Large intestine (tissue), 3 donors: ENCODE data around the gene TSEN15. TPM values are rescaled to one million over a fixed set of nuclear protein-coding genes. Genes with fewer than 3 reads are reported as not detected.
A peak's percentile ranks its signal among the peaks of the same experiment; 100 is the strongest.

Experiments
- DNase-seq, 2 donors: peaks; one replicate each; pipeline versions ENCODE4 v3.0.0 to v3.0.0-alpha.2; 2013
- H3K27ac ChIP-seq: one replicate; pipeline ENCODE4 v1.5.1; 2013; ENCODE audit warnings: low read length
- H3K27me3 ChIP-seq: 2 replicates; pipeline ENCODE4 v1.6.1; 2013; ENCODE audit warnings: low read length; ENCODE audit not compliant: control insufficient read depth, insufficient read depth
- H3K36me3 ChIP-seq: 2 replicates; pipeline ENCODE4 v1.6.1; 2013; ENCODE audit warnings: low read length; ENCODE audit not compliant: control insufficient read depth, insufficient read depth
- H3K4me1 ChIP-seq: one replicate; pipeline ENCODE4 v1.6.1; 2013; ENCODE audit warnings: low read length; ENCODE audit not compliant: control insufficient read depth, insufficient read depth
- H3K4me3 ChIP-seq: one replicate; pipeline ENCODE4 v1.5.1; 2013; ENCODE audit warnings: low read length
- H3K9me3 ChIP-seq: one replicate; pipeline ENCODE4 v1.6.1; 2013; ENCODE audit warnings: mild to moderate bottlenecking, low read depth, low read length, moderate library complexity; ENCODE audit not compliant: control insufficient read depth
- WGBS: methylation state at CpG from one replicate; pipeline ENCODE4 v1.1.5; 2013; ENCODE audit warnings: low lambda C conversion rate; ENCODE audit not compliant: insufficient coverage; 5-methylcytosine and 5-hydroxymethylcytosine counted together
- polyA plus RNA-seq: library from polyadenylated mRNA; unstranded; fragments of 120-200 nt; gene quantifications from one replicate; pipeline ENCODE4 v1.2.1, GENCODE V29; 2013

TSEN15 gene
- polyA plus RNA-seq, 1 donor = 29.1 TPM

GRCh38 chr1:184018622-184019021 lies 32.9 kb upstream of the TSEN15 start:
- H3K27ac ChIP-seq = no peak overlapping the region
- no peaks in the 10 kb centered on the region for H3K9me3 ChIP-seq

GRCh38 chr1:184019069-184019468 lies 32.5 kb upstream of the TSEN15 start:
- Histone ChIP-seq H3K27me3 (peaks cover 4% of the 10 kb centered on the region), H3K4me1 (peaks cover 2% of the 10 kb centered on the region), H3K27ac (no peak overlapping the region), H3K9me3 (no peaks in the 10 kb centered on the region), H3K36me3 (no peaks in the 10 kb centered on the region), H3K4me3 (no peak overlapping the region)
- WGBS = 71% methylated on average over 1 of the region's 5 CpGs
- no peak for DNase-seq

More at GRCh38 chr1:184018622-184019021, 32.9 kb upstream of the TSEN15 start:
- Histone ChIP-seq H3K27me3 (peaks cover 4% of the 10 kb centered on the region), H3K4me1 (peaks cover 2% of the 10 kb centered on the region), H3K4me3 (no peak overlapping the region), H3K36me3 (no peaks in the 10 kb centered on the region)
- DNase-seq = no peak
- WGBS = 83% methylated on average over 1 of the region's 2 CpGs

GRCh38 chr1:184019506-184019905 lies 32.0 kb upstream of the TSEN15 start:
- no peak for DNase-seq
- H3K27ac ChIP-seq = no peak overlapping the region
- H3K36me3 ChIP-seq = no peaks in the 10 kb centered on the region
- no peaks in the 10 kb centered on the region for H3K9me3 ChIP-seq
- H3K4me1 ChIP-seq = peaks cover 2% of the 10 kb centered on the region
- no peak overlapping the region for H3K4me3 ChIP-seq
- H3K27me3 ChIP-seq = peaks cover 4% of the 10 kb centered on the region
- WGBS = no CpG with 5 or more reads among the region's 2 CpGs

- 100% methylated on average over 2 of the region's 2 CpGs for WGBS
- DNase-seq = no peak
- H3K9me3 ChIP-seq = no peaks in the 10 kb centered on the region
- no peaks in the 10 kb centered on the region for H3K36me3 ChIP-seq
- H3K27me3 ChIP-seq = peaks cover 4% of the 10 kb centered on the region
- H3K4me3 ChIP-seq = no peak overlapping the region
- peaks cover 2% of the 10 kb centered on the region for H3K4me1 ChIP-seq
- H3K27ac ChIP-seq = no peak overlapping the region
These were observed 31.2 kb upstream of the TSEN15 start for GRCh38 chr1:184020328-184020727.

- Histone ChIP-seq H3K4me3 (no peak overlapping the region), H3K27me3 (peaks cover 6% of the 10 kb centered on the region), H3K4me1 (peaks cover 2% of the 10 kb centered on the region), H3K9me3 (no peaks in the 10 kb centered on the region), H3K36me3 (no peaks in the 10 kb centered on the region), H3K27ac (no peak overlapping the region)
- no CpG with 5 or more reads among the region's 3 CpGs for WGBS
- no peak for DNase-seq
These were observed 30.7 kb upstream of the TSEN15 start for GRCh38 chr1:184020855-184021254.

GRCh38 chr1:184021728-184022127 lies 29.8 kb upstream of the TSEN15 start:
- 80% methylated on average over 1 of the region's 1 CpG for WGBS
- H3K27ac ChIP-seq = no peak overlapping the region
- H3K27me3 ChIP-seq = peaks cover 8% of the 10 kb centered on the region
- no peaks in the 10 kb centered on the region for H3K36me3 ChIP-seq
- H3K4me1 ChIP-seq = peaks cover 2% of the 10 kb centered on the region
- no peak overlapping the region for H3K4me3 ChIP-seq
- DNase-seq = peak in 1 of 2 donors; percentile 16
- no peaks in the 10 kb centered on the region for H3K9me3 ChIP-seq

GRCh38 chr1:184022668-184023067 lies 28.9 kb upstream of the TSEN15 start:
- H3K4me1 ChIP-seq = peaks cover 2% of the 10 kb centered on the region
- no peak overlapping the region for H3K27ac ChIP-seq
- peak in 1 of 2 donors; percentile 15 for DNase-seq
- no peak overlapping the region for H3K4me3 ChIP-seq
- WGBS = no CpG with 5 or more reads among the region's 2 CpGs
- H3K27me3 ChIP-seq = peaks cover 12% of the 10 kb centered on the region
- no peaks in the 10 kb centered on the region for H3K9me3 ChIP-seq
- no peaks in the 10 kb centered on the region for H3K36me3 ChIP-seq

- H3K4me1 ChIP-seq = peaks cover 2% of the 10 kb centered on the region
- H3K36me3 ChIP-seq = no peaks in the 10 kb centered on the region
- no peak overlapping the region for H3K4me3 ChIP-seq
- no peak for DNase-seq
- H3K9me3 ChIP-seq = no peaks in the 10 kb centered on the region
- no peak overlapping the region for H3K27ac ChIP-seq
- peaks cover 12% of the 10 kb centered on the region for H3K27me3 ChIP-seq
These were observed 28.4 kb upstream of the TSEN15 start for GRCh38 chr1:184023171-184023570.

- Histone ChIP-seq H3K36me3 (no peaks in the 10 kb centered on the region), H3K27me3 (peaks cover 14% of the 10 kb centered on the region), H3K4me3 (no peak overlapping the region), H3K27ac (no peak overlapping the region), H3K4me1 (peaks cover 2% of the 10 kb centered on the region), H3K9me3 (no peaks in the 10 kb centered on the region)
- peak in 1 of 2 donors; percentile 3 for DNase-seq
- no CpG with 5 or more reads among the region's 1 CpG for WGBS
These were observed 26.3 kb upstream of the TSEN15 start for GRCh38 chr1:184025242-184025675.

GRCh38 chr1:184027826-184028695 lies 23.5 kb upstream of the TSEN15 start:
- WGBS = no CpG with 5 or more reads among the region's 6 CpGs
- Histone ChIP-seq H3K4me3 (no peak overlapping the region), H3K4me1 (no peaks in the 10 kb centered on the region), H3K27ac (no peak overlapping the region), H3K27me3 (peaks cover 23% of the 10 kb centered on the region), H3K36me3 (no peaks in the 10 kb centered on the region), H3K9me3 (no peaks in the 10 kb centered on the region)
- no peak for DNase-seq
